Gastrocnemius medialis (tissue), 4 donors: Measurements from ENCODE around the gene SAMD4A.

Source experiments
- CTCF ChIP-seq, 5 experiments: fragments of 450-650 bp in 3 of 5; fragments of 200-600 bp in 2 of 5; sonication (generic) in 2 of 5; IDR thresholded peaks in 4 of 5; conservative IDR thresholded peaks in 1 of 5; 1 replicate in 4 of 5; 2 replicates in 1 of 5; pipeline ENCODE4 v1.5.1; 2016 to 2019; ENCODE audit warnings: antibody characterized with exemption in 5 of 5, mild to moderate bottlenecking in 3 of 5, moderate library complexity in 3 of 5
- POLR2A ChIP-seq, 2 donors: fragments of 450-650 bp; IDR thresholded peaks; one replicate each; pipeline ENCODE4 v1.6.1; 2017; ENCODE audit warnings: antibody characterized with exemption in 2 of 2, mild to moderate bottlenecking in 2 of 2, moderate library complexity in 2 of 2

GRCh38 chr14:54734966-54735365 lies 168.0 kb downstream of the SAMD4A start:
- TF ChIP-seq CTCF (IDR thresholded peaks at IDR 0.05 in 4 of 5, conservative IDR thresholded peaks at IDR 0.05 in 1 of 5) (no peak), POLR2A (IDR thresholded peaks at IDR 0.05) (no peak)
